Osteoblast (primary cell): ENCODE measurements around the gene TRIM44. TPM values are rescaled to one million over a fixed set of nuclear protein-coding genes. Genes with fewer than 3 reads are reported as not detected.
"Not testable (repeated sequence)": the region's sequence is repeated elsewhere in the genome, so short reads cannot be mapped to it uniquely, and the experiment has no call there.

Source experiments
- DNase-seq: peaks from one replicate; pipeline ENCODE4 v3.0.0; 2011; ENCODE audit warnings: low spot score, mixed read lengths; ENCODE audit not compliant: insufficient read length; ENCODE audit errors: missing footprints
- H2AFZ ChIP-seq: 2 replicates; pipeline ENCODE4 v1.6.0; 2011; ENCODE audit warnings: mild to moderate bottlenecking, low read length
- H3K27ac ChIP-seq: 2 replicates; pipeline ENCODE4 v1.5.1; 2011; ENCODE audit warnings: mild to moderate bottlenecking, low read depth, low read length, moderate library complexity
- H3K27me3 ChIP-seq: 2 replicates; pipeline ENCODE4 v1.6.0; 2012; ENCODE audit warnings: mild to moderate bottlenecking, control low read depth, inconsistent platforms, low read length, moderate library complexity; ENCODE audit not compliant: insufficient read depth
- H3K36me3 ChIP-seq: 2 replicates; pipeline ENCODE4 v1.5.1; 2011; ENCODE audit warnings: mild to moderate bottlenecking, low read length, control low read depth, moderate library complexity; ENCODE audit not compliant: insufficient read depth
- H3K4me1 ChIP-seq: 2 replicates; pipeline ENCODE4 v1.5.1; 2011; ENCODE audit warnings: mild to moderate bottlenecking, low read length, control low read depth, moderate library complexity; ENCODE audit not compliant: insufficient read depth
- H3K4me2 ChIP-seq: 2 replicates; pipeline ENCODE4 v1.6.0; 2011; ENCODE audit warnings: mild to moderate bottlenecking, low read length; ENCODE audit not compliant: insufficient read depth
- H3K4me3 ChIP-seq: fragments of 200-600 bp; sonication (generic); 3 replicates; pipeline ENCODE4 v1.5.1; 2012; ENCODE audit warnings: mild to moderate bottlenecking, low read length, inconsistent platforms; ENCODE audit not compliant: insufficient read depth
- H3K79me2 ChIP-seq: 2 replicates; pipeline ENCODE4 v1.6.0; 2012; ENCODE audit warnings: mild to moderate bottlenecking, low read length, control low read depth, inconsistent platforms; ENCODE audit not compliant: insufficient read depth
- H3K9me3 ChIP-seq: 2 replicates; pipeline ENCODE4 v1.5.1; 2011; ENCODE audit warnings: low read depth, low read length, control low read depth
- H4K20me1 ChIP-seq: 2 replicates; pipeline ENCODE4 v1.6.0; 2012; ENCODE audit warnings: mild to moderate bottlenecking, low read length, control low read depth; ENCODE audit not compliant: insufficient read depth
- total RNA-seq: library from RNA; depleted of rRNA; stranded (reverse); fragments of >200 nt; gene quantifications from 2 replicates; pipeline ENCODE4 v1.2.3, GENCODE V29; 2012
- TF ChIP-seq, protein P1 (sequence below): IDR thresholded peaks from 2 replicates; pipeline ENCODE4 v1.5.1; 2011; ENCODE audit warnings: mild to moderate bottlenecking, low read depth, low read length, moderate library complexity; ENCODE audit errors: extremely low read depth

TRIM44 gene
- total RNA-seq, 1 donor: 40.5 TPM

DNA sequence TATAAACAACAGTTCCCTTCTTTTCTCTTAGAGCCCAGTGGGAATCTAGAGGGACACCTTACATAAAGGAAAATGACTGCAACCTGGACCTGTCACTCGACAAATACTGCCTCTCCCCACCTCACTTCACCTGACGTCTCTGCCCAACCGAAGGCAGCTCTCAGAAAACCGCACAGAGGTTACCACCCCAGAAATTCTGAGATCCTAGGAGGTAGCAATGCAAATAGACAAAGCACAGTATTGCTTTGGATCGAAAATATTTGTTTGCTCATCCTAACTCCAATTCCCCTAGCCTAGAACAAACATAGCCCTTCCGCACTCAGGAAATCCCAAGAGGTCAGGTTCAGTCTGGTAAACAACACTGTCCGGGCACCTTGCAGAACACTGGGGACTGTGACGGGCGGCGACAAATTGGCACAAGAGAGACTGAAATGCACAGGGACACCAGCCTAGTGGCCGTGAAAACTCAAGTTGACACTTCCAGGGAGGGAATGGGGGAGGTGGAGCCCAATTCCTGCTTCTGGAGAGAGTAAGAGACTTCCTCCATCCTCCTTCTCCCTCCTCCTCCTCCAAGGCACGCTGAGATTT is 420 bp upstream of the TRIM44 start:
- Histone ChIP-seq H2AFZ (peak overlapping the region; percentile 97), H3K4me2 (peak overlapping the region; percentile 93), H3K36me3 (no peaks in the 10 kb centered on the region), H3K79me2 (peaks cover 44% of the 10 kb centered on the region), H3K27ac (peak overlapping the region; percentile 83), H3K4me3 (peak overlapping the region; percentile 80), H3K9me3 (peaks cover 5% of the 10 kb centered on the region), H3K27me3 (no peaks in the 10 kb centered on the region), H4K20me1 (no peaks in the 10 kb centered on the region), H3K4me1 (peaks cover 16% of the 10 kb centered on the region)
- DNase-seq: no peak
- TF ChIP-seq, protein P1, sequence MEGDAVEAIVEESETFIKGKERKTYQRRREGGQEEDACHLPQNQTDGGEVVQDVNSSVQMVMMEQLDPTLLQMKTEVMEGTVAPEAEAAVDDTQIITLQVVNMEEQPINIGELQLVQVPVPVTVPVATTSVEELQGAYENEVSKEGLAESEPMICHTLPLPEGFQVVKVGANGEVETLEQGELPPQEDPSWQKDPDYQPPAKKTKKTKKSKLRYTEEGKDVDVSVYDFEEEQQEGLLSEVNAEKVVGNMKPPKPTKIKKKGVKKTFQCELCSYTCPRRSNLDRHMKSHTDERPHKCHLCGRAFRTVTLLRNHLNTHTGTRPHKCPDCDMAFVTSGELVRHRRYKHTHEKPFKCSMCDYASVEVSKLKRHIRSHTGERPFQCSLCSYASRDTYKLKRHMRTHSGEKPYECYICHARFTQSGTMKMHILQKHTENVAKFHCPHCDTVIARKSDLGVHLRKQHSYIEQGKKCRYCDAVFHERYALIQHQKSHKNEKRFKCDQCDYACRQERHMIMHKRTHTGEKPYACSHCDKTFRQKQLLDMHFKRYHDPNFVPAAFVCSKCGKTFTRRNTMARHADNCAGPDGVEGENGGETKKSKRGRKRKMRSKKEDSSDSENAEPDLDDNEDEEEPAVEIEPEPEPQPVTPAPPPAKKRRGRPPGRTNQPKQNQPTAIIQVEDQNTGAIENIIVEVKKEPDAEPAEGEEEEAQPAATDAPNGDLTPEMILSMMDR: no peak

DNA sequence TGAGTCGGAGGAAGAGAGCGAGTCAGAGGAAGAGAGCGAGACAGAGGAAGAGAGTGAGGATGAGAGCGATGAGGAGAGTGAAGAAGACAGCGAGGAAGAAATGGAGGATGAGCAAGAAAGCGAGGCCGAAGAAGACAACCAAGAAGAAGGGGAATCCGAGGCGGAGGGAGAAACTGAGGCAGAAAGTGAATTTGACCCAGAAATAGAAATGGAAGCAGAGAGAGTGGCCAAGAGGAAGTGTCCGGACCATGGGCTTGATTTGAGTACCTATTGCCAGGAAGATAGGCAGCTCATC is 780 bp downstream of the TRIM44 start:
- peaks cover 56% of the 10 kb centered on the region for H3K79me2 ChIP-seq
- no peak for DNase-seq
- H3K27ac ChIP-seq: peak overlapping the region; percentile 83
- TF ChIP-seq, protein P1: no peak
- H4K20me1 ChIP-seq: peaks cover 4% of the 10 kb centered on the region
- H3K4me3 ChIP-seq: peak overlapping the region; percentile 80
- H3K9me3 ChIP-seq: peaks cover 5% of the 10 kb centered on the region
- H3K27me3 ChIP-seq: no peaks in the 10 kb centered on the region
- peak overlapping the region; percentile 97 for H2AFZ ChIP-seq
- H3K4me2 ChIP-seq: peak overlapping the region; percentile 93
- H3K36me3 ChIP-seq: no peaks in the 10 kb centered on the region
- peaks cover 16% of the 10 kb centered on the region for H3K4me1 ChIP-seq

DNA sequence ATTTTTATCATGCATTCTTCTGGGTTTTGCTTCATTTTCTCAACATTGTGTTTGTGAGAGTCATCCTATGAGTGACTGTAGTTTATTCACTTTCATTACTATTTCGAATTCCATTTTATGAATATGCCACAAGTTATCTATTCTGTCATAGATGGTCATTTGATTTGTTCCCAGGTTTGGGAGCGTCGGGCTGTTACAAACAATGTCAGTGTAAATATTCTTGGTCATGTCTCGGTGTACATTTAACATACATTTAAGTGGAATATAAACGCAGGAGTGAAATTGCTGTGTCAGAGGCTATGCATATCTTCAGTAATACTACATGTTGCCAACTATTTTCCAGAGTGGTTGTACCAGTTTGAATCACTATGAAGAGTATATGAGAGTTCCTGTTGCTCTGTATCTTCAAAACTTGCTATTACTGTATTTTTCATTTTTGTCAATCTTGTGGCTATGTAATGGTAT is 2.4 kb downstream of the TRIM44 start:
- Histone ChIP-seq H2AFZ (no peak overlapping the region), H3K36me3 (no peaks in the 10 kb centered on the region), H4K20me1 (peaks cover 11% of the 10 kb centered on the region), H3K79me2 (peaks cover 71% of the 10 kb centered on the region), H3K27me3 (no peaks in the 10 kb centered on the region), H3K4me2 (no peak overlapping the region), H3K4me3 (peak overlapping the region; percentile 0), H3K27ac (peak overlapping the region; percentile 23), H3K4me1 (peaks cover 16% of the 10 kb centered on the region), H3K9me3 (peaks cover 5% of the 10 kb centered on the region)
- TF ChIP-seq, protein P1: no peak
- DNase-seq: peak; percentile 50

DNA sequence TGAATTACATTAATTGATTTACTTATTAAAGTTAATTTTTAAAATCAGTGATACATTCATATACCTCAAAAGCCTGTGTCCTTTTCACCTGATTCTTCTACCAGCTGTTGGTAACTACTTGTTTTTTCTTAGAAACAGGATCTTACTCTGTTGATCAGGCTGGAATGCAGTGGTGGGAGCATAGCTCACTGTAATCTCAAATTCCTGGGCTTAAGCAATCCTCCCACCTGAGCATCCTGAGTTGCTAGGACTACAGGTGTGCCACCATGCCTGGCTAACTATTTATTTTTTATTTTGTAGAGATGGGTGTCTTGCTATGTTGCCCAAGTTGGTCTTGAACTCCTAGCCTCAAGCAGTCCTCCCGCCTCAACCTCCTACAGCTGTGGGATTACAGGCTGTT is 4.7 kb downstream of the TRIM44 start:
- Histone ChIP-seq H3K27ac (no peak overlapping the region), H2AFZ (no peak overlapping the region), H4K20me1 (peaks cover 26% of the 10 kb centered on the region), H3K4me2 (no peak overlapping the region), H3K4me3 (no peak overlapping the region), H3K4me1 (peaks cover 13% of the 10 kb centered on the region), H3K79me2 (peaks cover 93% of the 10 kb centered on the region), H3K36me3 (no peaks in the 10 kb centered on the region), H3K9me3 (peaks cover 5% of the 10 kb centered on the region), H3K27me3 (no peaks in the 10 kb centered on the region)
- TF ChIP-seq, protein P1: no peak
- no peak for DNase-seq

DNA sequence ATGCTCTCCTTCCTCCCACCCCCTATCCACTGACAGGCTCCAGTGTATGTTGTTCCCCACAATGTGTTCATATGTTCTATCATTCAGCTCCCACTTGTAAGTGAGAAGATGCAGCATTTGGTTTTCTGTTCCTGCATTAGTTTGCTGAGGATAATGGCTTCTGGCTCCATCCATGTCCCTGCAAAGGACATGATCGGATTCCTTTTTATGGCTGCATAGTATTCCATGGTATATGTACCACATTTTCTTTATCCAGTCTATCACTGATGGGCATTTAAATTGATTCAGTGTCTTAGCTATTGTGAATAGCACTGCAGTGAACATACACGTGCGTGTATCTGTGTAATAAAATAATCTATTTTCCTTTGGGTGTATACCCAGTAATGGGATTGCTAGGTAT is 5.8 kb downstream of the TRIM44 start:
- H4K20me1 ChIP-seq: peaks cover 37% of the 10 kb centered on the region
- H2AFZ ChIP-seq, H3K27me3 ChIP-seq, H3K9me3 ChIP-seq, H3K4me2 ChIP-seq, DNase-seq, H3K4me3 ChIP-seq, H3K27ac ChIP-seq, H3K36me3 ChIP-seq: not testable (repeated sequence)
- H3K4me1 ChIP-seq: peaks cover 10% of the 10 kb centered on the region
- peaks cover 95% of the 10 kb centered on the region for H3K79me2 ChIP-seq
